Heart left ventricle (tissue), 16 donors: Measurements from ENCODE around the gene KIF13A. TPM values are rescaled to one million over a fixed set of nuclear protein-coding genes. Genes with fewer than 3 reads are reported as not detected.
"Not testable (repeated sequence)": the region's sequence is repeated elsewhere in the genome, so short reads cannot be mapped to it uniquely, and the experiment has no call there.

Experiments used
- ATAC-seq, 4 donors: fragments of 200-7000 bp; cut with Tn5 transposase; one replicate each; pipeline ENCODE4 v1.9.1; 2020 to 2022; ENCODE audit warnings: moderate library complexity in 4 of 4, mild to moderate bottlenecking in 3 of 4, moderate number of reproducible peaks in 1 of 4
- DNase-seq, 5 donors: peaks; one replicate each; pipeline ENCODE4 v3.0.0-alpha.2; 2020
- H3K27ac ChIP-seq, 12 donors: fragments of 200-600 bp; sonication (generic) in 4 of 12; one replicate each; pipeline versions ENCODE4 v1.5.0 to v1.8.0; 2016 to 2022; ENCODE audit warnings: mild to moderate bottlenecking in 2 of 12
- H3K27me3 ChIP-seq, 9 donors: fragments of 200-600 bp; sonication (generic) in 2 of 9; one replicate each; pipeline versions ENCODE4 v1.5.1 to v1.8.0; 2016 to 2022; ENCODE audit warnings: mild to moderate bottlenecking in 3 of 9
- H3K36me3 ChIP-seq, 9 donors: fragments of 200-600 bp; sonication (generic) in 2 of 9; one replicate each; pipeline versions ENCODE4 v1.5.0 to v1.8.0; 2018 to 2022; ENCODE audit warnings: mild to moderate bottlenecking in 2 of 9
- H3K4me1 ChIP-seq, 12 donors: fragments of 200-600 bp; sonication (generic) in 4 of 12; one replicate each; pipeline versions ENCODE4 v1.5.0 to v1.8.0; 2016 to 2022; ENCODE audit warnings: mild to moderate bottlenecking in 3 of 12
- H3K4me3 ChIP-seq, 12 donors: fragments of 200-600 bp; sonication (generic) in 4 of 12; one replicate each; pipeline versions ENCODE4 v1.5.0 to v1.8.0; 2017 to 2022; ENCODE audit warnings: mild to moderate bottlenecking in 9 of 12, moderate library complexity in 4 of 12
- H3K9me3 ChIP-seq, 12 donors: fragments of 200-600 bp; sonication (generic) in 4 of 12; one replicate each; pipeline versions ENCODE4 v1.5.0 to v1.8.0; 2016 to 2022; ENCODE audit warnings: mild to moderate bottlenecking in 1 of 12
- CTCF ChIP-seq, 12 donors: fragments of 200-600 bp; sonication (generic) in 4 of 12; IDR thresholded peaks; one replicate each; pipeline versions ENCODE4 v1.5.0 to v1.8.0; 2018 to 2022; ENCODE audit warnings: antibody characterized with exemption in 12 of 12, mild to moderate bottlenecking in 5 of 12
- POLR2A ChIP-seq, 2 donors: fragments of 450-650 bp; IDR thresholded peaks; one replicate each; pipeline ENCODE4 v1.6.1; 2017; ENCODE audit warnings: antibody characterized with exemption in 2 of 2, mild to moderate bottlenecking in 2 of 2, moderate library complexity in 2 of 2
- WGBS, 4 donors: extraction: QIAGEN DNeasy Blood & Tissue Kit in 2 of 4; methylation state at CpG; one replicate each; pipeline versions ENCODE4 v1.1.5 to v1.1.7; 2013 to 2018; 5-methylcytosine and 5-hydroxymethylcytosine counted together
- intact Hi-C, 10 donors: fragments of 100-400 bp; cut with DNase I; formaldehyde crosslinking; loops; one replicate each; pipeline versions ENCODE4 v1.11.1 to v1.14.2; 2022
- polyA plus RNA-seq, 2 donors: library from polyadenylated mRNA; stranded (reverse); fragments of 200-250 nt; gene quantifications; one replicate each; pipeline ENCODE4 v1.2.3, GENCODE V29; 2013
- total RNA-seq, 9 donors: library from RNA; depleted of rRNA in 2 of 9; stranded (reverse); fragments of >200 nt in 2 of 9; fragmentation: NEBNext Ultra II Directional in 3 of 9; extraction: Animal tissue kit (Norgen Biotek cat#: 25700) in 3 of 9; gene quantifications; one replicate each; pipeline versions ENCODE4 v1.1.0 to v1.2.4, GENCODE V29; 2016 to 2023
- donor health status: ischemic (EF 13 %, LVEDD 7.1; RV severe dilation, severe dysfunction).
- donor health status: healthy with polysubstance abuse.
- donor health status: DM: no; HTN: yes; CAD: no.
- donor health status: DM: no; HTN: no; CAD: no.
- donor health status: ischemic (EF 25% LVEDD 6.9; RV normal size, moderate dysfunction).
- donor health status: ischemic (EF 25% LVEDD 5.7; RV mildly dilated, moderate dysfunction).
- donor health status: healthy.
- donor health status: DM: yes; HTN: yes; CAD: no.
- donor health status: ischemic (EF 35%, LVEDD 5.7; RV mildly dilated, moderate dysfunction).
- donor health status: nonischemic (EF 11% LVEDD 7.7; RV severe dilation, severe dysfunction).
- donor health status: DM: yes; HTN: yes; CAD: no.
- donor health status: PGD.
- donor health status: ischemic (EF 29% LVEDD 5.4; RV normal size, mild dysfunction).
- donor health status: nonischemic (EF 23%, LVEDD 6.1; RV moderate dilation, normal function).

The KIF13A gene
- total and polyA plus RNA-seq, 11 donors, result 17.1 to 148 (median 72.2) TPM

GRCh38 chr6:17812311-17812710 lies 175.1 kb downstream of the KIF13A start:
- peaks cover 0 to 87% (median 48%) of the 10 kb centered on the region in 9 donors for H3K36me3 ChIP-seq
- no peaks in the 10 kb centered on the region for H3K27me3 ChIP-seq
- H3K4me1 ChIP-seq, result no peaks in the 10 kb centered on the region
- 91 to 99% (median 97%) methylated on average over 8 of the region's 8 CpGs for WGBS, 4 donors
- DNase-seq (no peak), ATAC-seq (no peak)
- no peak for TF ChIP-seq POLR2A (IDR thresholded peaks at IDR 0.05)
- no peak for TF ChIP-seq CTCF (IDR thresholded peaks at IDR 0.05)
- H3K27ac ChIP-seq, result no peak overlapping the region
- H3K9me3 ChIP-seq, result no peaks in the 10 kb centered on the region
- intact Hi-C loops, result loop anchor here in 1 of 10 donors (10.0 kb wide), 1 partner anchor 228 kb away; no protein-coding TSS in a partner anchor
- no peak overlapping the region for H3K4me3 ChIP-seq

- intact Hi-C loops, result loop anchor here in 4 of 10 donors (10.0 kb wide), 3 partner anchors 214 to 654 kb away; no protein-coding TSS in a partner anchor
These were observed 178.8 kb downstream of the KIF13A start for GRCh38 chr6:17808609-17809008.

GRCh38 chr6:17807431-17807830 lies 180.0 kb downstream of the KIF13A start:
- not testable (repeated sequence) for ATAC-seq, H3K27ac ChIP-seq, H3K4me3 ChIP-seq, H3K9me3 ChIP-seq, H3K4me1 ChIP-seq, H3K27me3 ChIP-seq, DNase-seq
- peaks cover 0 to 93% (median 67%) of the 10 kb centered on the region in 9 donors for H3K36me3 ChIP-seq
- 93 to 97% (median 96%) methylated on average over 5 of the region's 5 CpGs for WGBS, 4 donors
- intact Hi-C loops, result loop anchor here in 4 of 10 donors (10.0 kb wide), 3 partner anchors 213 to 653 kb away; no protein-coding TSS in a partner anchor

More at GRCh38 chr6:17808609-17809008, 178.8 kb downstream of the KIF13A start:
- H3K9me3 ChIP-seq, result no peaks in the 10 kb centered on the region
- TF ChIP-seq CTCF (IDR thresholded peaks at IDR 0.05), result no peak
- no peak for TF ChIP-seq POLR2A (IDR thresholded peaks at IDR 0.05)
- H3K27ac ChIP-seq, result no peak overlapping the region
- H3K36me3 ChIP-seq, result peaks cover 0 to 93% (median 59%) of the 10 kb centered on the region in 9 donors
- H3K4me1 ChIP-seq, result peaks cover 0 to 6% (median 0%) of the 10 kb centered on the region in 12 donors
- WGBS, 4 donors, result 73 to 84% (median 80%) methylated on average over 5 of the region's 5 CpGs
- DNase-seq, result no peak
- ATAC-seq, result no peak
- H3K4me3 ChIP-seq, result no peak overlapping the region
- H3K27me3 ChIP-seq, result no peaks in the 10 kb centered on the region

GRCh38 chr6:17803409-17803808 lies 184.0 kb downstream of the KIF13A start:
- peaks cover 0 to 6% (median 0%) of the 10 kb centered on the region in 12 donors for H3K4me1 ChIP-seq
- no peak overlapping the region for H3K27ac ChIP-seq
- TF ChIP-seq POLR2A (IDR thresholded peaks at IDR 0.05), result no peak
- no peak for TF ChIP-seq CTCF (IDR thresholded peaks at IDR 0.05)
- no peaks in the 10 kb centered on the region for H3K27me3 ChIP-seq
- H3K4me3 ChIP-seq, result no peak overlapping the region
- intact Hi-C loops, result loop anchor here (5.0 to 10.0 kb wide), 7 partner anchors 209 to 651 kb away; no protein-coding TSS in a partner anchor
- peaks cover 0 to 100% (median 87%) of the 10 kb centered on the region in 9 donors for H3K36me3 ChIP-seq
- no peaks in the 10 kb centered on the region for H3K9me3 ChIP-seq
- 92 to 99% (median 96%) methylated on average over 5 of the region's 5 CpGs for WGBS, 4 donors
- ATAC-seq (no peak), DNase-seq (no peak)
